NCI-H226 (cell line): ENCODE results near the gene ABCA4.

Source experiments
- DNase-seq: peaks from one replicate; pipeline ENCODE4 v3.0.0-alpha.2; 2015

Gene ABCA4

DNA sequence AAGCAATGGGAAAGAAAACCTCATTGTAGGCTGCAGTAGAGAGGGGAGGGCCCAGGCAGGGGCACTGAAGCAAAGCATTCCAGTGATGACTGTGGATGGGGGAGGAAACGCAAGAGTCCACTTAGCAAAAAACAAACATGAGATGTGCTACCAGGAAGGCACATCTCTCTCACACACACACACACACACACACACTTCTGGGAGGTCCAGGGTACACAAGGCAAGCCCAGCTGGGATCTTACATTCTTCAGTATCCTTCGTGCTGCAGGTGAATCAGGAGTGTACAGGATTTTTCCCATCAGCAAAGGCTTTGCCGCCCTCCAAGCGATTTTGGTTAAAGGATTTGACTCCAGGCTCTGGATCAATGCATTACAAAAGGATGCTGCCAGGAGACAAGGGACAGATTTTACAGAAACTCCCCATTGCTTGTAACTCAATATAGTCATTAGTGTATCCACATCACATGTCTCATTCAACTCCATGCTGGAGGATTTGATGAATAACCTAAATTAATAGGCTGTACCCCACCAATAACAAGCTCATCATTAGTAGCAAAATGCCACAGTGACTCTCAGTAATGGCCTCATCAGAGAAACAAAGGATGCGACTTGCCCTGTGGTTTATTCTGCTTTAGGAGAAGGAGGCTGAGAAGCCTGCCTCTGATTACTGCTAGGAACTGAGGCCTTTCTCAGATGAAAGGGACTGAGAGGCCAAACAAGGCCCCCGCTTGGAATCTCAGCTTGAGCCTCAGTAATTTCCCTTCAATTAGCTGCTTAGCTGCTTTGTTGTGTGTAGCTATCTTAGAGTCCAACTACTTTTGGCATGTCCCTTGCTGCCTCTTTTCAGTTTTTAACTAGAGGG is 41.6 kb downstream of the ABCA4 start:
- no peak for DNase-seq

GRCh38 chr1:94072840-94073522 is 48.0 kb downstream of the ABCA4 start:
- DNase-seq = no peak

DNA sequence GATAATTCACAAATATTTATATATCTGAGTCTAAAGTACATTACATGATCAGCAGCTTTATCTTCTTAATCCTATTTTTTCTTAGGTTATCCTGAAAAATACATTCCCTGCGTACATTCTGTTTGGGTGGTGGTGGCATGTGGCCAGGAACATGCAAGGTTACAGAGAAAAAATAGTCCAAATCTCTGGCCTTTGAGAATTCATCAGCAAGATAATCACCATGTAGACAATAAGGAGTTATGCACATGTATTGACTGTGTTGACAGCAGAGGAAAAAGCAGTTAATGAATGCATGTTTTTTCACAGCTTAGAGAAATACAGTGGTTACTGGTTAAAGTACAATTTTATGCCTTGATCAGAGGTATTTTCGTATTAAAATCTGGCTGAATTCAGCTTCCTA is 49.0 kb downstream of the ABCA4 start:
- DNase-seq = no peak

GRCh38 chr1:94071391-94071790 is 49.6 kb downstream of the ABCA4 start:
- no peak for DNase-seq

GRCh38 chr1:94070865-94071264 is 50.1 kb downstream of the ABCA4 start:
- no peak for DNase-seq

GRCh38 chr1:94069919-94070285 is 51.0 kb downstream of the ABCA4 start:
- DNase-seq = no peak

DNA sequence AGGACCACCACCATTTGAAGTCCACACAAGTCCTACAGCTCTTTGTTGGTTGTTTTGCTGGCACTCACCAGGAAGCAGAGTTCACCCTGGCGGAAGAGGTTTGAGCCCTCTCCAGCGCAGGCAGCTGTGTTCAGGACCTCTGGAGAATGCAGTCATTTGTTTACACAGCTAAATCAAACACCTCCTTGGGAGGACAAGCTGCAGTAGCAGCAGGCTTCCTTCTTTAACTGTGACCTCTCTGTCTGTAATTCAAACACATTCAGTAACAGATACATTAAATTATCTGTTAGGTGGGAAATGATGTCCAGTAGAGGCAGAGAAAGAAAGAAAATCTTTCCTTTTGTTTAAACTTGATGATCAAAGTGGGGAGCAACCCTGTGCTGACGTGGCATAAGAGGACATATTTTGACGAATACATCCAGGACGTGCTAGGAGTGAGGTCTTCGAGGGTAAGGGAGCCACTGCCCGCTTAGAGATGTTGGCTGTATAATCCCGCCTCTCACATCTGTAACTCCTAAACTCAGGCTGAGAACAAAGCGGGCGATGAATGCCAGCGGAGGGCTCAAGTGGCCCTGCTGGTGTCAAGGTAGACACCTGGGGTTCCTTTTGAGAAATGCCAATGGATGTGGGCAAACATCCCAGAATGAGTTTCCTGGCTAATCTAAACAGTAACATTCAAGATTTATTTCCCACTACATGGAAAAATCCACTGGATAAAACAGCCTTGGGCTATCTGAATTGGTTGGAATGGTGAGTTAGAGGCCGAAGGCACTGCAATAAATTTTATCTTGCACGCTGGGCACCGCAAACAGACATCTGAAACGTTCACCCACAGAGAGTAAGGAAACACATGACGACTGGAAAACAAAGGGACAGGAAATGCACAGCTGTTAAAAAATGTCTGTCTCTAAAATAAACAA is 51.7 kb downstream of the ABCA4 start:
- DNase-seq = peak; percentile 35

GRCh38 chr1:94068096-94068998 is 52.6 kb downstream of the ABCA4 start:
- no peak for DNase-seq

GRCh38 chr1:94067196-94067595 is 53.8 kb downstream of the ABCA4 start:
- DNase-seq = no peak

DNA sequence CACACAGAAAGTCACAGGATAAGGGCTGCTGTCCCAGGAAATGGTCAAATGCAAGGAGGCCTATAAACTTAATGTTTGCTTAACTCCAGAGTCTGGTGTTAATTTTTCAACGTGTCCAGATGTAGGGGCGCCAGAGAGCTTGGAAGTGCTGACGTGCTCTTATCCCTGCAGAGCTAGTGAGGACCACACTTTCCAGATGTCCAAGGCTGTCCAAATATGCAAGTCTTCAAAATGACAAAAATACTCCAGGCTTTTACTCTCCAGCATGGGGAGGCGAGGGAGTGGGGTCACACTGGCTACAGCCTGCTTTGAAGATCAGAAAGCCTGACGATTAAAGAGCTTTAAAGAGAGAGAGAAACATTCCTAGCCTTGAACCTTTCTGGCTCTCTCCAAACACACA is 57.6 kb downstream of the ABCA4 start:
- DNase-seq = no peak

- DNase-seq = peak; percentile 68
These were observed 59.2 kb downstream of the ABCA4 start for GRCh38 chr1:94061513-94062443.

GRCh38 chr1:94060720-94061119 is 60.2 kb downstream of the ABCA4 start:
- DNase-seq = no peak

DNA sequence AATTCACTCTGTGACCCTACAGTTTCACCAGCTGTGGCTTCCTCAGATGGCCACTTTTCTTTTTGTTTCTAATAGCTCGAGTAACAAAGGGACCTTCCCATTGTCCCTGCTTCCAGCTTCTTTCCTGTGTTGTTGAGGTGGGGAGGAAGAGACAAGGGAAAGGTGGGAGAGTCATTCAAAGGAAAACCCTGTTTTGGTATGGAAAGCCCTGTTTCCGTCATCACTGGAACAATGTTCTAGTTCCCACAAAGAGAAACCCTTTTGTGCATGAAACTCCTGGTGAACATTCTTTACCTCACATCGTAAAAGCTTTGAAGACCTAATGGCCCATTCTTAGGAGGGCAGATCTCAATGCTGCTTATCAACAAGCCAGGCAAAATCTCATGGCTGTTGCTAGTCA is 62.2 kb downstream of the ABCA4 start:
- DNase-seq = no peak

GRCh38 chr1:94056996-94057395 is 64.0 kb downstream of the ABCA4 start:
- DNase-seq = no peak

DNA sequence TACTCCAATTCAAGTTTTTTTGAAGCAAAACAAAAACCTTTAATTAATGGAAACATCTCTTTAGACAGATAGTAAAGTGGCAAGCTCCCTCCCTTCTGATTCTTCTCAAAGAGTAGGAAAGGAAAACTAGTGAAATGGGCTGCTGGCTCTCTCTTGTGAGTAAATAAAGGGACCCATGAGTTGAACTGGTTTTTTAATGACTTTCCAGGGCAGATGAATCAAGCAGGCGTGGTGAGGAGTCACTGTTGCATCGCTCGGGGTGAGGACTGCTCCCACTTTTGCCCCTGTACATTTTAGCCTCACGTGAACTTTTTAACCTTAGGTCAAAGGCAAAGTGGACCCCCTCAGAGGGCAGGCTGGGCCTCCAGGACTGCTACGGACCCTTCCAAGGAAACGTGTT is 64.8 kb downstream of the ABCA4 start:
- DNase-seq = no peak

DNA sequence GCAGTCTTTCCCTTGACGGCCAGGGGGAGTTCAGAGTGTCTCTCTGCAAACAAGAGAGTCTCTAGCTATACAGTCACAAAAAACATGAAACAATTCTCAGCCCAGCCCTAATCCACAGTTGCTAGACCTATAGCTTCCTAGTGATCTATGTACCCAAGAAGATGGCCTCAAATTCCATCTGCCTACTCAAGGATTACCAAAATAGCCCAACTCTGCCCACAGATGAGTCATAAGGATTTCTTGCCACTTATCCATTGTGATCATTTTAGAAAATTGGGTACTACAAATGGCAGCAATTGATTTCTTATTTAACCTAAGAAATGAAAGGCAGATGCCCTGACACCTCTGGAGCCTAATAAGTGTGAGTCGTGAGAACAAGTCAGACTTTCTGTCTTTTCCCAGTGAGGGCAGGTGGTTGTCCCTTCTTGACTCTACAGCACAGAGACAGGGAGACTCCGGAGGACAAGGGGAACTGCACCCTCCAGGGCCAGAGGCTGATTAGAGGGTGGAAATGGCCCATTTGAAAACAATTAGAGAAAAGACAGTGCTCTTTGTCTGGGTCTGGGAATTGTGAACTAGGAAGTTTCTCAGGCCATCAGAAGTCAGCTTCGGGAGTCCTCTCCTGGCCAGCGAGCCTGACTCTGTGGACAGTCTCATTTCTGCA is 65.4 kb downstream of the ABCA4 start:
- no peak for DNase-seq

DNA sequence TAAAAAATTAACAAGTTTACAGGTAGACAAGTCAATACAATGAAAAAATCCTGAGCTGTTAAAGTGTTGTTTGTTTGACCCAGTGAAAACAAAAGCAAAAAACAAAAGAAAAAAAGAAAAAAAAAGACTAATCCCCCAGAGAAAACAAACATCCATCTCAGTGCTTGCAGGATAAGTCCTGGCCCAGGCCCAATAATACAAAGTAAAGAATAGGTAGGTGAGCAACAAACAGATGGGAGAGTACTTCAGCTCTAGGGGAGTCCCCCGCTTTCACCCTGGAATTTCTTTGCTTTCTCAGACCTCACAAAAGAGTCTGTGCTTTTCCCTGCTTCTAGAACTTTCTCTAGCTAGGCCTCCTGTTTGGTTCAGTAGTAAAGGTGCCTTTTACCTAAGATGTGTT is 70.3 kb downstream of the ABCA4 start:
- DNase-seq = no peak

DNA sequence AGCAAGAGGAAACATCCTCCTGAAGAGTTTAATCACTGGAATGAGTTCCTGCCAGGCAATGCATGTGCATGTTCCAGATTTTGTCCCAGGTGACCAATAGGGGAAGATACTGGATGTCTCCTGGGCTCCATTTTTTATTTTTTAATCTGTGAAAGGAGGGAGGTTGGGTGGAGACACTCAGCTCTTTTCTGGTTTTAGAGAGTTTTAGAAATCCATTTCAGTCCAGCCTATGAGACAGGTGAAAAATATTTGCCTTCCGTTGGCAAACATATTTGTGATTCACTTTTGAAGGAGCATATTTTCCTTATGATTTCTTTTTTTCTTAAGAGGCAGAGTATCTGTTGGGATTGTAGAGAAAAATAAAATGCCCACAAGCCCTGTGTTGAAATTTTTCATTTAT is 70.7 kb downstream of the ABCA4 start:
- peak; percentile 33 for DNase-seq

GRCh38 chr1:94049791-94050190 is 71.2 kb downstream of the ABCA4 start:
- no peak for DNase-seq

DNA sequence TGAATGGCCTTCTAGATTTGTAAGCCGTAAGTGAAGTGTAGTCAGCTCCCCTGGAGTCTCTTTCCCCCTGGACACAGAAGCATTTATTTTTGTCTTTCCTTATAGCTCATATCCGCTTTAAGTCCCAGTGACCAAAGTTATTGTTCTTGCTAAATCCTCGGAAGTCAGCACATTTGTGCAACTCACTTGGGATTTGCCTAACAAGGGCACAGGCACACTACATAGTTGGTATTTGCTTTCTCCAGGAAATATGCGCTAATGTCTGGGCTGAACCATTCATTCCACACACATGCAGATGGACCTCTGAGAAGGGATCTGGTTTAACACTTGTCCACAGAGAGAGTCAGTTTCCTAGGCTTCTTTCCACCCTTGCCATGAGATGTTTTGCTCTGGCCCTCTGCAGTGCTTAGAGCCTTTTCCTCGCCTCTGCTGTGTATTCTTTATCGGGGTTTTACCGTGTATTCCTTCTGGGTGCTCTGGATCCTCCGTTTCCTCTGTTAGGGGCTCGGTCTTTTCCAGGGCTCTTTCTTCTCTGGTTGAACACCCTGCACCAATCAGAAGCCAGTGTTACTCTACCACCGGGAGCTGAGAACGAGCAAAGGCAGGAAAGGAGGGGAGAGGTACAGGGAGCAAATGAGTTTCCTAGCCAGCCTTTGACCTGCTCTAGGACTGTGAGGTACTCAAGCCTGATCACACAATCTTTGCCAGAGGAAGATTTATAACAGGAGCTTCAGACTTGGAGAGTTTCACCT is 72.4 kb downstream of the ABCA4 start:
- no peak for DNase-seq
